ENCODE measurements around the gene PRDM15.

Gene PRDM15

GRCh38 chr21:41843584-41843983, 35.6 kb downstream of the PRDM15 start:
- no peak for DNase-seq (ENCODE audit: low spot score)
- in situ Hi-C loops (cut with MboI; ENCODE audit: low pct_unique_long_range_greater_than_20kb, low sequenced_read_pairs, unreplicated experiment), result no loop called here
- TF ChIP-seq CTCF (IDR thresholded peaks at IDR 0.05; ENCODE audit: extremely low read depth, insufficient read depth, missing control alignments), result no peak

GRCh38 chr21:41840880-41841279, 38.3 kb downstream of the PRDM15 start:
- in situ Hi-C loops (cut with MboI; ENCODE audit: low pct_unique_long_range_greater_than_20kb, low sequenced_read_pairs, unreplicated experiment), result no loop called here
- TF ChIP-seq CTCF (IDR thresholded peaks at IDR 0.05; ENCODE audit: extremely low read depth, insufficient read depth, missing control alignments), result no peak
- DNase-seq (ENCODE audit: low spot score), result no peak

- no peak for TF ChIP-seq CTCF (IDR thresholded peaks at IDR 0.05; ENCODE audit: extremely low read depth, insufficient read depth, missing control alignments)
- in situ Hi-C loops (cut with MboI; ENCODE audit: low pct_unique_long_range_greater_than_20kb, low sequenced_read_pairs, unreplicated experiment), result no loop called here
Observed at GRCh38 chr21:41839387-41840000, 39.6 kb downstream of the PRDM15 start.

GRCh38 chr21:41837756-41838297, 41.3 kb downstream of the PRDM15 start:
- no peak for TF ChIP-seq CTCF (IDR thresholded peaks at IDR 0.05; ENCODE audit: extremely low read depth, insufficient read depth, missing control alignments)
- no peak for DNase-seq (ENCODE audit: low spot score)
- in situ Hi-C loops (cut with MboI; ENCODE audit: low pct_unique_long_range_greater_than_20kb, low sequenced_read_pairs, unreplicated experiment), result no loop called here

More at GRCh38 chr21:41839387-41840000, 39.6 kb downstream of the PRDM15 start:
- no peak for DNase-seq (ENCODE audit: low spot score)

- in situ Hi-C loops (cut with MboI; ENCODE audit: low pct_unique_long_range_greater_than_20kb, low sequenced_read_pairs, unreplicated experiment), result no loop called here
- DNase-seq (ENCODE audit: low spot score), result no peak
- TF ChIP-seq CTCF (IDR thresholded peaks at IDR 0.05; ENCODE audit: extremely low read depth, insufficient read depth, missing control alignments), result no peak
Observed at GRCh38 chr21:41836166-41837015, 42.8 kb downstream of the PRDM15 start.

- no peak for DNase-seq (ENCODE audit: low spot score)
- no peak for TF ChIP-seq CTCF (IDR thresholded peaks at IDR 0.05; ENCODE audit: extremely low read depth, insufficient read depth, missing control alignments)
- in situ Hi-C loops (cut with MboI; ENCODE audit: low pct_unique_long_range_greater_than_20kb, low sequenced_read_pairs, unreplicated experiment), result no loop called here
Observed at GRCh38 chr21:41835711-41836154, 43.4 kb downstream of the PRDM15 start.

Data from GM13977 (cell line).